OCI-LY3 (cell line): ENCODE results near the gene BRWD1.

ENCODE experiments used
- CTCF ChIP-seq: fragments of 200-600, 300-600 bp; sonication (generic); IDR thresholded peaks from 2 replicates; pipeline ENCODE4 v1.5.1; 2014; ENCODE audit warnings: antibody characterized with exemption, low read length, low read depth
- EZH2phosphoT487 ChIP-seq: fragments of 200-600 bp; shearing (Covaris generic); IDR thresholded peaks from 2 replicates; pipeline ENCODE4 v1.6.1; 2018; ENCODE audit warnings: antibody characterized with exemption, mixed run types, low read depth

DNA sequence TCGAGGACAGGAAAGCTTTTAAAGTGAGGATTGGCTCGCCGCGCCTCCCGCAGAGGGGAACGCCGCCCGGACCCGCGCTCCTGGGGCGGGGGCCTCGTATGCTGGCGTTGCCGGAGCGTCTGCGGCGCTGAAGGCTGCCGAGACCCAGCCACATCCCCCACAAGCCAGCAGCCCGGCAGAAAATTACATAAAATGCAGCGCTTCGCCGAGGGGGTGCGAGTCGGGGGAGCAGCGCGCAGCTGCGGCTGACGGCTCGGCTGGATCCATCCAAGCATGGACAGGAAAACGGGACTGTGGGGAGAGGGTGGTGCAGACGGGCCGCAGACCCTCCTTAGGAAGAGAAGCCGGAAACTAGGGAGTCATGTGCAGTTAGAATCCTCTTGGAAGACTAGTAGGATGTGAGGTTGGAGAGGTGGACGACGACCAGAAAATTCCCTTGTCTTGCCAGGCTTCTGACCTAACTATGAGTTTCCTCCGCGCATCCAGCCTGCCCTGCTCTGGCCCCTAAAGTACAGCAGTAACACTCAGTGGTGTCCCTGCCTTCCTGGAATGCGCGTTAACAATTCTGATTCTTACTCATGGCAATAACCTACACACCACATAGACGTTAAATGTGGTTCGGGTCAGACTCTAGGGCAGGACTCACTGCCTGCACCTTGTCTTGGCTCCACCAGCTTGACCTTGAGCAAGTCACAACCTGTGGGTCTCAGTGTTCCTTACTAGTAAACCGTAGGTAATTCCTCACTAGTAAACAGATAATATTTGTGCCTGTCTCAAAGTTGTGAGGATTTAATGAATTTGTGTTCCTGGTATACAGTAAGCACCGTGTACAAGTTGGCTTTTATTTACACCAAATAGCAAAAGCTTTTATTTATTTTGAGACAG, 953 bp upstream of the BRWD1 start:
- TF ChIP-seq CTCF (no peak), EZH2phosphoT487 (no peak)
